CD8-positive, alpha-beta memory T cell (primary cell): ENCODE data around the gene APP. TPM values are rescaled to one million over a fixed set of nuclear protein-coding genes. Genes with fewer than 3 reads are reported as not detected.

ENCODE experiments used
- CTCF ChIA-PET: fragments of 350-600 bp; sonication (Branson Sonifier 250); formaldehyde crosslinking; loops from one replicate; lab custom pipeline; 2021; ENCODE audit warnings: antibody characterized with exemption; lab: Charles Lee
- POLR2A ChIA-PET: fragments of 350-600 bp; sonication (Branson Sonifier 250); formaldehyde crosslinking; loops from one replicate; lab custom pipeline; 2021; ENCODE audit warnings: antibody characterized with exemption; lab: Charles Lee
- DNase-seq, 5 donors: peaks; one replicate each; pipeline versions ENCODE4 v3.0.0 to v3.0.0-alpha.2; 2020 to 2022; ENCODE audit warnings: mixed read lengths in 1 of 5
- H3K27ac ChIP-seq: one replicate; pipeline ENCODE4 v1.7.0; 2013; ENCODE audit warnings: low read depth, mild to moderate bottlenecking, low read length, moderate library complexity
- H3K27me3 ChIP-seq: 2 replicates; pipeline ENCODE4 v1.7.0; 2013; ENCODE audit warnings: low read length, mild to moderate bottlenecking; ENCODE audit not compliant: insufficient read depth, poor library complexity, severe bottlenecking
- H3K36me3 ChIP-seq: 2 replicates; pipeline ENCODE4 v1.7.0; 2013; ENCODE audit warnings: mild to moderate bottlenecking, low read length, moderate library complexity; ENCODE audit not compliant: insufficient read depth
- H3K4me1 ChIP-seq: 2 replicates; pipeline ENCODE4 v1.7.0; 2013; ENCODE audit warnings: mild to moderate bottlenecking, low read length, moderate library complexity; ENCODE audit not compliant: insufficient read depth
- H3K4me3 ChIP-seq: 2 replicates; pipeline ENCODE4 v1.7.0; 2013; ENCODE audit warnings: mild to moderate bottlenecking, low read length
- H3K9me3 ChIP-seq: 2 replicates; pipeline ENCODE4 v1.7.0; 2013; ENCODE audit warnings: mild to moderate bottlenecking, low read length
- H3K27ac Mint-ChIP-seq, 8 donors: one replicate each; pipeline ENCODE4 v1.8.0; 2020 to 2021; ENCODE audit warnings: mixed read lengths in 8 of 8, mild to moderate bottlenecking in 6 of 8, inconsistent platforms in 3 of 8, moderate library complexity in 3 of 8
- H3K27me3 Mint-ChIP-seq, 2 donors: one replicate each; pipeline ENCODE4 v1.8.0; 2020 to 2021; ENCODE audit warnings: mixed read lengths in 2 of 2, mild to moderate bottlenecking in 1 of 2, moderate library complexity in 1 of 2
- H3K36me3 Mint-ChIP-seq, 3 donors: one replicate each; pipeline ENCODE4 v1.8.0; 2020 to 2021; ENCODE audit warnings: mixed read lengths in 3 of 3, inconsistent platforms in 1 of 3, mild to moderate bottlenecking in 1 of 3
- H3K4me1 Mint-ChIP-seq, 3 donors: one replicate each; pipeline ENCODE4 v1.8.0; 2020 to 2021; ENCODE audit warnings: mixed read lengths in 3 of 3, inconsistent platforms in 1 of 3, mild to moderate bottlenecking in 1 of 3
- H3K4me3 Mint-ChIP-seq, 7 donors: one replicate each; pipeline ENCODE4 v1.8.0; 2020 to 2021; ENCODE audit warnings: mixed read lengths in 7 of 7, mild to moderate bottlenecking in 6 of 7, moderate library complexity in 4 of 7, inconsistent platforms in 2 of 7
- H3K9me3 Mint-ChIP-seq, 5 donors: one replicate each; pipeline ENCODE4 v1.8.0; 2020 to 2022; ENCODE audit warnings: mixed read lengths in 5 of 5, mild to moderate bottlenecking in 3 of 5, moderate library complexity in 2 of 5, inconsistent platforms in 1 of 5
- polyA plus RNA-seq: library from polyadenylated mRNA; unstranded; fragments of 300-500 nt; fragmentation: Illumina TruSeq; gene quantifications from one replicate; pipeline ENCODE4 v1.2.3, GENCODE V29; 2021
- total RNA-seq, 2 experiments: library from RNA; stranded (reverse); gene quantifications; one replicate each; pipeline ENCODE4 v1.2.3, GENCODE V29; 2021

The APP gene
- total and polyA plus RNA-seq, 3 experiments from 2014 or later = 5.3 to 15.3 (median 15.2) TPM

DNA sequence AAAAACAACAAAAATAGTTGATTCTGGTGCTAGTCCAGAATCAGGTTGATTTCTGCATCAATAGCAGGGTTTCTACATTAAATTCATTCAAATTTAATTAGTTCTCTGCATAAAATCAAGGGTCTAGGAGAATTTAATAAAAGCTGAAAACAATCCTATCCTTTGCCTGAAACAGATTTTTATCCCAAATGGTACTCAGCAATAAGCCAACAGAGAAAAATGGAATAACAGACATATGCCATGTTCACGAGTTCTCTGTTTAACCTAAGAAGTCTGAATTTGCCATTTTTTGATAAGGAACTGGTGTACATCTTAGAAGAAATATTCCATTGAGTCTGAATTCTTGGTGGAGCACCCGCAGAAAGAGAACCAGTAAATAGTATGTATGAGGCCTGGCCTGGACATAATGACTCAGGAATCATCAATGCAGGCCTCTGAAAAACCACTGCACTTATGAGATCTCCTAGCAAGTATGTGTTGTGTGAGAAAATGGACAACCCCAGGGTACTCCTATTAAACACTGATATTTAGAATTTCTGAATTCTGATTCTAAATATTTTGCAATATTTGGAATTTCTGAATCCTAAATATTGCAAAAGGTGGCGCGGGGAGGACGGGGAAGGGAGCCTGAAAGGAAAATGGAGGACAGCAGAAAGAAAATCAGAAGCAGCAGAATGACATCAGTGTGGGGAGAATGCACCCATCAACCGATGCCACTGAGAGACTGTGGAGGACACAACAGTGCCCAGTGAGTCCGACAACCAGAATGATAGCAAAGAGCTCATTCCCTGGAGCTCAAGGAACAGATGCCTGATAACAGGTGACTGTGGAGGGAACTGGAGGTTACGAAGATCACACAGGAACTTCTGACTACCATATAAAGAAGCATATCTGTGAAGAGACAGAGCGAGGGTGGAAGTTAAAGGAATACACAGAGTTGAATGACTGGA is 97.6 kb downstream of the APP start:
- Mint-ChIP-seq H3K36me3 (peaks cover 0 to 2% (median 0%) of the 10 kb centered on the region in 3 donors), H3K9me3 (peaks cover 0 to 3% (median 0%) of the 10 kb centered on the region in 5 donors), H3K4me3 (no peak overlapping the region), H3K27me3 (peaks cover 0 to 3% of the 10 kb centered on the region in 2 donors), H3K4me1 (peaks cover 10 to 35% (median 16%) of the 10 kb centered on the region in 3 donors), H3K27ac (peak overlapping the region in 1 of 8 donors; percentile 11)
- Histone ChIP-seq H3K9me3 (no peaks in the 10 kb centered on the region), H3K4me3 (no peak overlapping the region), H3K36me3 (no peaks in the 10 kb centered on the region), H3K27me3 (no peaks in the 10 kb centered on the region), H3K4me1 (peaks cover 15% of the 10 kb centered on the region), H3K27ac (no peak overlapping the region)
- DNase-seq = no peak
- ChIA-PET POLR2A (no interaction called here), CTCF (no interaction called here)

GRCh38 chr21:26070822-26071425 is 99.6 kb downstream of the APP start:
- H3K36me3 ChIP-seq = no peaks in the 10 kb centered on the region
- Mint-ChIP-seq H3K27me3 (no peaks in the 10 kb centered on the region), H3K36me3 (peaks cover 0 to 2% (median 0%) of the 10 kb centered on the region in 3 donors), H3K4me1 (peaks cover 10 to 39% (median 16%) of the 10 kb centered on the region in 3 donors), H3K9me3 (peaks cover 0 to 3% (median 0%) of the 10 kb centered on the region in 5 donors), H3K27ac (peak overlapping the region; percentile 4 to 87 (median 64)), H3K4me3 (peak overlapping the region; percentile 60 to 83 (median 73))
- no peaks in the 10 kb centered on the region for H3K27me3 ChIP-seq
- H3K9me3 ChIP-seq = no peaks in the 10 kb centered on the region
- peak in 1 of 5 donors; percentile 39 for DNase-seq
- H3K4me1 ChIP-seq = peaks cover 23% of the 10 kb centered on the region
- ChIA-PET POLR2A (no interaction called here), CTCF (no interaction called here)
- H3K27ac ChIP-seq = no peak overlapping the region
- H3K4me3 ChIP-seq = peak overlapping the region; percentile 42

DNA sequence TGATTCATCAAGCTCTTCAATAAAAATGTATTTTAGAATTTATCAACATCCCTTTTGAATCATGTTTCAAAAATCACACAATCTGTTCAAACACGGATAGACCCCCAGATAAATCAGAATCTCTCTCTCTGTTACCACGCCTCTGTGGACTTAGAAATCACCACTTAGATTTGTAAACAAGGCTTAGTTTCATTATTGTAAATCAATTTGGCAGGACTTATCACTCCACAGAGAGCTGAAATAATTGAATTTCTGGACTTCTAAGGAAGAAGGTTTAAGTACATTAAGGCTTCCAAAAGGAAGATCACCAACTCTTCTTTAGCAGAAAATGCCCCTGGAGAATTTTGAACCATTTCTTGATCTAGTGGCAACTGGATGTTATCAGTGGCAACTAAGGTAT is 100.4 kb downstream of the APP start:
- Histone ChIP-seq H3K27ac (no peak overlapping the region), H3K27me3 (no peaks in the 10 kb centered on the region), H3K36me3 (no peaks in the 10 kb centered on the region), H3K9me3 (no peaks in the 10 kb centered on the region), H3K4me1 (peaks cover 23% of the 10 kb centered on the region), H3K4me3 (no peak overlapping the region)
- CTCF ChIA-PET = no interaction called here
- Mint-ChIP-seq H3K27ac (peak overlapping the region in 3 of 8 donors; percentile 59 to 87 (median 76)), H3K9me3 (peaks cover 0 to 3% (median 0%) of the 10 kb centered on the region in 5 donors), H3K27me3 (no peaks in the 10 kb centered on the region), H3K36me3 (peaks cover 0 to 2% (median 0%) of the 10 kb centered on the region in 3 donors), H3K4me3 (peak overlapping the region in 1 of 7 donors; percentile 47), H3K4me1 (peaks cover 10 to 39% (median 16%) of the 10 kb centered on the region in 3 donors)
- DNase-seq = no peak
- POLR2A ChIA-PET = no interaction called here

DNA sequence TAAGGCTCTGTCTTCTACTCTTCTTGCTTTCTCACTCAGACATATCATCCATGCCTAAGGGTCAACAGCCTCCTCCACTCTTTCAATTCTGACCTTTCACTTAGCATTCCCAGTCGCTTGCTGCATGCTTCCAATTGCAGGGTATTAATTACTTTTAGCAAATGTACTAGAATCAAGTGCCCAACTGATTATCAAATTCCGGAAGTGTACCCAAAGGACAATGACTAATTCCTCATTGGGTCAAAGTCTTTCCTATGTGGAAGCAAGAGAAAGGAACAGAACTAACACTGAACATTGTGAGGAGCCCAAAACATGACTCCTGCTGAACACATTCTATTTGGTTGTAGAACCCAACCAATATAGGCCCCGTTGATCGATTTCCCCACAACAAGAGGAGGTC is 101.8 kb downstream of the APP start:
- ChIA-PET POLR2A (no interaction called here), CTCF (no interaction called here)
- no peak for DNase-seq
- Mint-ChIP-seq H3K4me1 (peaks cover 10 to 39% (median 16%) of the 10 kb centered on the region in 3 donors), H3K27me3 (no peaks in the 10 kb centered on the region), H3K36me3 (peaks cover 0 to 2% (median 0%) of the 10 kb centered on the region in 3 donors), H3K9me3 (peaks cover 0 to 3% (median 0%) of the 10 kb centered on the region in 5 donors), H3K27ac (no peak overlapping the region), H3K4me3 (no peak overlapping the region)
- H3K27ac ChIP-seq = no peak overlapping the region
- H3K4me1 ChIP-seq = peaks cover 23% of the 10 kb centered on the region
- no peaks in the 10 kb centered on the region for H3K27me3 ChIP-seq
- no peaks in the 10 kb centered on the region for H3K36me3 ChIP-seq
- no peaks in the 10 kb centered on the region for H3K9me3 ChIP-seq
- no peak overlapping the region for H3K4me3 ChIP-seq

DNA sequence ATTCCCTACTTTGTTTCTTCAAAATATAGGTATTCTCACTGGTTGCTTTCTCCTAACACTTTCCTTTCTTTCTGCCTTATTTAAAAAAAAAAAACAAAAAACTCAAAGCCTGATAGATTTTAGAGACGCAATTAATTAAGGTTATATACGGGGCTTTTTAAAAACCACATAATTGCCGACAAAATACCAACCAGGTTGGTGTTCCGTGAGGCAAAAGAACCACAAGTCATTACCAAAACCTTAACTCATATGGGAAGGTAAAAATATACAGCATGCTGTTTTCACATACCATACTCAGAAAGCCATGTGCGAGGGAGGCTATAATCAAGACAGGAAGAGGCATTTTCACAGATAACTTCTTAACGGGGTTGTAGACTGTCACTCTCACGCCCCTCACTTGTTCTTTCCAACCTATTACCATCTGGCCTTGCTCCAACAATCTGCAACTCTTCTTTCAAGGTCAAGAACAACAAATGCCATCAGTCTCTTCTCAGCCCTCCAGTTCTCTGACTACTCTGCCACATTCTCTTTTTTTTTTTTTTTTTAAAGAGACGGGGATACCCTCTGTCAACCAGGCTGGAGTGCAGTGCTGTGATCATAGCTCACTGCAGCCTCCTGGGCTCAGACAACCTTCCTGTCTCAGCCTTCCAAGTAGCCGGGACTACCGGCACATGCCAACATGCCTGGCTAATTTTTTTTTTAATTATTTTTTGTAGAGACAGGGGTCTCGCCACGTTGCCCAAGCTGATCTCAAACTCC is 102.6 kb downstream of the APP start:
- peak in 1 of 5 donors; percentile 6 for DNase-seq
- ChIA-PET CTCF (no interaction called here), POLR2A (no interaction called here)
- H3K27ac Mint-ChIP-seq = peak overlapping the region in 1 of 8 donors; percentile 65
- H3K9me3 Mint-ChIP-seq = peaks cover 0 to 3% (median 0%) of the 10 kb centered on the region in 5 donors
- Histone ChIP-seq H3K9me3 (no peaks in the 10 kb centered on the region), H3K36me3 (no peaks in the 10 kb centered on the region), H3K27me3 (no peaks in the 10 kb centered on the region), H3K27ac (no peak overlapping the region), H3K4me1 (peaks cover 23% of the 10 kb centered on the region), H3K4me3 (no peak overlapping the region)
- peaks cover 10 to 39% (median 16%) of the 10 kb centered on the region in 3 donors for H3K4me1 Mint-ChIP-seq
- H3K4me3 Mint-ChIP-seq = peak overlapping the region in 1 of 7 donors; percentile 62
- H3K36me3 Mint-ChIP-seq = no peaks in the 10 kb centered on the region
- H3K27me3 Mint-ChIP-seq = no peaks in the 10 kb centered on the region

DNA sequence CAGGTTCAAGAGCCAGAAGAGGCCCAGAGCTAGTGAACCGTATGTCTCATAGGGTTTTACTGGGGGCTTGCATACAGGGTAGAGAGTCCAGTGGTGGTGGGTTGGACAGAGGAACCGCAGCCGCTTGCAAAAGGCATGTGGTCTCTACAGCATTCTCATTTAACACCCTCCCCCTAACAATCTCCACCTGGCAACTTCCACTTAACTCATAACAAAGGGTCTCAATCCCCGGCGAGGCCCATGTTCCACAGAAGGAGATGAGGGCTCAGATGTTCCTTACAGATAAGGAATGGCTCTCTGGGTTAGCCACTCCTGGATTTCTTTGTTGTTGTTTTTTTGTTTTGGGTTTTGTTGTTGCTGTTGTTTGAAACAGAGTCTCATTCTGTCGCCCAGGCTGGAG is 106.1 kb downstream of the APP start:
- Histone ChIP-seq H3K4me3 (no peak overlapping the region), H3K27ac (no peak overlapping the region), H3K9me3 (no peaks in the 10 kb centered on the region), H3K36me3 (no peaks in the 10 kb centered on the region), H3K27me3 (no peaks in the 10 kb centered on the region), H3K4me1 (peaks cover 10% of the 10 kb centered on the region)
- H3K27ac Mint-ChIP-seq = no peak overlapping the region
- ChIA-PET POLR2A (no interaction called here), CTCF (no interaction called here)
- no peak overlapping the region for H3K4me3 Mint-ChIP-seq
- peaks cover 0 to 2% (median 0%) of the 10 kb centered on the region in 5 donors for H3K9me3 Mint-ChIP-seq
- H3K36me3 Mint-ChIP-seq = no peaks in the 10 kb centered on the region
- H3K4me1 Mint-ChIP-seq = peaks cover 0 to 16% (median 0%) of the 10 kb centered on the region in 3 donors
- no peak for DNase-seq
- no peaks in the 10 kb centered on the region for H3K27me3 Mint-ChIP-seq

DNA sequence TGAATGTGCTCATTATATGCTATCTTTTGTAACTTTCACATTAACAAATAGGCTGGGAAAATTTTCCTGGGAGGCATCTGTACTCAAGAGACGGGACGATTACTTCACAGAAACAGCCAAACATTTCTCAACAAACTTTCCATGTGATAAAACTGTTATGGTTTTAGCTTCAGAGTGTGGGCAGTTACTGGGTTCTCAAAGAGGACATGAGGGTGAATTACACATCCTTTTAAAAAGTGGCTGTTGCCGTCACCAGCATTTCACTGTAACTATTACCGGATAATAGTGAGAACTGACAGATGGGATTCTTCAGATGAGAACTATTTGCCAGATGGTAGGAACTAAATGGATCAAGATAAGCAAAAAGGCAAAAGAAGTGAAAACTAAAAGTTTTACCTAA is 109.1 kb downstream of the APP start:
- H3K27me3 Mint-ChIP-seq = no peaks in the 10 kb centered on the region
- H3K4me1 ChIP-seq = no peaks in the 10 kb centered on the region
- no peaks in the 10 kb centered on the region for H3K9me3 ChIP-seq
- no peaks in the 10 kb centered on the region for H3K36me3 Mint-ChIP-seq
- H3K4me3 ChIP-seq = no peak overlapping the region
- no peak overlapping the region for H3K27ac ChIP-seq
- no peak overlapping the region for H3K4me3 Mint-ChIP-seq
- POLR2A ChIA-PET = no interaction called here
- no peak overlapping the region for H3K27ac Mint-ChIP-seq
- no peaks in the 10 kb centered on the region for H3K9me3 Mint-ChIP-seq
- no peak for DNase-seq
- no peaks in the 10 kb centered on the region for H3K27me3 ChIP-seq
- H3K4me1 Mint-ChIP-seq = no peaks in the 10 kb centered on the region
- no peaks in the 10 kb centered on the region for H3K36me3 ChIP-seq
- CTCF ChIA-PET = no interaction called here
